Measurements from ENCODE around the gene EYS. TPM values are rescaled to one million over a fixed set of nuclear protein-coding genes. Genes with fewer than 3 reads are reported as not detected.

EYS gene
- polyA plus RNA-seq, 1 of the 3 experiments (the other 2 are of a cell fraction), result 0.05 TPM

DNA sequence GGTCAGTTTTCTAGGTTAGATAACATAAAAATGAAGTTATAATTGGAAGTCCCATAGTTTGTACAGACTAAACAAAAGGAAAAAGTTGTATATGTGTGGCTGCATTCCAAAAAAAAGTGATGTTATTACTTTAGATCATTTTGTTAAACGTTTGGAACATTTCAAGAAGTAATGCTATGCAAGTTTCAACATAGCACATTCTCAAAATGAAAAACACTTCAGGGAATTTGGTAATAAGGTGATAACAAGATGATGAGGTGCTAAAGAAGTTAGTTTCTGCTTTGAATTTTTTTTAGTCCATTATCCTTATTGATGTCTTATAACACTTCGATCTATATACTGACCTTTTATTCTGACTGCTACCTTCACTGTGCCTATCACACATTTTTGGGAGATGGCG, 1820.7 kb downstream of the EYS start:
- DNase-seq, result no peak
- Histone ChIP-seq H3K36me3 (replicated peaks in 1 of 2; ENCODE audit: control insufficient read depth in 1 of 2, insufficient read depth in 2 of 2, low read length in 1 of 2) (no peaks in the 10 kb centered on the region), H3F3A (replicated peaks; ENCODE audit: insufficient read depth) (no peaks in the 10 kb centered on the region), H3K4me1 (ENCODE audit: control insufficient read depth in 1 of 2, insufficient read depth in 2 of 2, low read depth in 1 of 2, low read length in 1 of 2) (no peaks in the 10 kb centered on the region), H3K9me2 (no peaks in the 10 kb centered on the region), H4K20me1 (ENCODE audit: insufficient read depth) (no peaks in the 10 kb centered on the region), H3K9me3 (no peaks in the 10 kb centered on the region), H3K4me2 (no peak overlapping the region), H3K79me2 (ENCODE audit: insufficient read depth) (no peaks in the 10 kb centered on the region), H3K4me3 (ENCODE audit: low read depth in 2 of 2, low read length in 1 of 2) (no peak overlapping the region), H3K9ac (no peak overlapping the region), H3K27ac (ENCODE audit: low read depth in 2 of 2, low read length in 1 of 2) (no peak overlapping the region), H2AFZ (ENCODE audit: low read depth) (no peak overlapping the region), H3K27me3 (ENCODE audit: insufficient read depth) (no peaks in the 10 kb centered on the region)
- no peak for TF ChIP-seq FOSL2 (IDR thresholded peaks at IDR 0.05; ENCODE audit: borderline replicate concordance, low read depth)
- TF ChIP-seq ZBTB33 (IDR thresholded peaks at IDR 0.05; ENCODE audit: borderline replicate concordance, low read depth), result no peak
- no peak for TF ChIP-seq RAD21 (IDR thresholded peaks at IDR 0.05; ENCODE audit: low read length)
- no peak for TF ChIP-seq RXRA (IDR thresholded peaks at IDR 0.05; ENCODE audit: borderline replicate concordance, low read depth)
- no peak for TF ChIP-seq MEF2A (IDR thresholded peaks at IDR 0.05; ENCODE audit: borderline replicate concordance, low read depth)
- TF ChIP-seq YY1 (IDR thresholded peaks at IDR 0.05; ENCODE audit: low read depth), result no peak
- TF ChIP-seq RCOR1 (IDR thresholded peaks at IDR 0.05; ENCODE audit: low read length), result no peak
- TF ChIP-seq TCF12 (IDR thresholded peaks at IDR 0.05), result no peak
- no peak for TF ChIP-seq TEAD4 (IDR thresholded peaks at IDR 0.05; ENCODE audit: borderline replicate concordance, insufficient read depth)
- TF ChIP-seq SIN3A (IDR thresholded peaks at IDR 0.05; ENCODE audit: borderline replicate concordance, low read depth, low read length), result no peak
- TF ChIP-seq TAF1 (IDR thresholded peaks at IDR 0.05; ENCODE audit: borderline replicate concordance, low read depth, low read length), result no peak
- TF ChIP-seq FOXJ3 (CRISPR knock-in tag; IDR thresholded peaks at IDR 0.05), result no peak
- no peak for TF ChIP-seq GATA2 (CRISPR knock-in tag; IDR thresholded peaks at IDR 0.05)
- no peak for TF ChIP-seq EP300 (IDR thresholded peaks at IDR 0.05; ENCODE audit: borderline replicate concordance in 1 of 2, low read depth in 1 of 2, low read length in 1 of 2)
- no peak for TF ChIP-seq NRF1 (IDR thresholded peaks at IDR 0.05; ENCODE audit: low read depth, low read length)
- no peak for TF ChIP-seq MXI1 (IDR thresholded peaks at IDR 0.05; ENCODE audit: low read depth, low read length)
- ChIA-PET CTCF (no interaction called here), POLR2A (no interaction called here)
- WGBS (ENCODE audit: low lambda C conversion rate), result 50% methylated on average over 3 of the region's 3 CpGs

DNA sequence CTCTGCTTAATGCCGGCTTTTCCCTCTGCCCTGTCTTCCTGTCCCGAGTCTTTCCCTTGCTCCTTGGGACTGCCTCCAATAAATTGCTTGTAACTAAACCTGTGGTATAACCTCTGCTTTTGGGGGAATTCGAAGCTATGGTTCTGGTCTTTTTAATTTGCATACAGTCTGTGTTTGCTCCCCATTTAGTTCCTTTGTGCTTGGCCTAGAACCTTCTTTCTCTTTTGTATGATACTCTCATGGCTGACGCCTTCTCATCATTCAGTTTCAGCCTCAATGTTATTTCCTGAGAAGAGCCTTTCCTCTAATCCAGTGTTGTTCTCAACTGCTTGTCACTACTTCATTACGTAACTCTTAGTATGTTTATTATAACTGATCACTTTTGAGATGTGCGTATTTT, 1823.4 kb downstream of the EYS start:
- WGBS (ENCODE audit: low lambda C conversion rate), result 57% methylated on average over 6 of the region's 6 CpGs
- H3K36me3 ChIP-seq (replicated peaks in 1 of 2; ENCODE audit: control insufficient read depth in 1 of 2, insufficient read depth in 2 of 2, low read length in 1 of 2), result no peaks in the 10 kb centered on the region
- no peak overlapping the region for H3K27ac ChIP-seq (ENCODE audit: low read depth in 2 of 2, low read length in 1 of 2)
- H3F3A ChIP-seq (replicated peaks; ENCODE audit: insufficient read depth), result no peaks in the 10 kb centered on the region
- DNase-seq, result no peak
- ChIA-PET CTCF (no interaction called here), POLR2A (no interaction called here)
- H3K27me3 ChIP-seq (ENCODE audit: insufficient read depth), result no peaks in the 10 kb centered on the region
- no peak overlapping the region for H3K4me3 ChIP-seq (ENCODE audit: low read depth in 2 of 2, low read length in 1 of 2)
- no peaks in the 10 kb centered on the region for H3K9me3 ChIP-seq
- no peaks in the 10 kb centered on the region for H3K79me2 ChIP-seq (ENCODE audit: insufficient read depth)
- H4K20me1 ChIP-seq (ENCODE audit: insufficient read depth), result no peaks in the 10 kb centered on the region
- no peaks in the 10 kb centered on the region for H3K9me2 ChIP-seq
- no peaks in the 10 kb centered on the region for H3K4me1 ChIP-seq (ENCODE audit: control insufficient read depth in 1 of 2, insufficient read depth in 2 of 2, low read depth in 1 of 2, low read length in 1 of 2)
- H3K9ac ChIP-seq, result no peak overlapping the region
- H2AFZ ChIP-seq (ENCODE audit: low read depth), result no peak overlapping the region
- no peak overlapping the region for H3K4me2 ChIP-seq
- TF ChIP-seq ELF1 (IDR thresholded peaks at IDR 0.05), result no peak
- TF ChIP-seq REST (IDR thresholded peaks at IDR 0.05; ENCODE audit: low read depth, low read length), result no peak
- no peak for TF ChIP-seq GABPA (IDR thresholded peaks at IDR 0.05; ENCODE audit: low read depth)
- no peak for TF ChIP-seq FOSL2 (IDR thresholded peaks at IDR 0.05; ENCODE audit: borderline replicate concordance, low read depth)
- TF ChIP-seq RFX5 (IDR thresholded peaks at IDR 0.05; ENCODE audit: low read length), result no peak
- no peak for TF ChIP-seq ZBTB33 (IDR thresholded peaks at IDR 0.05; ENCODE audit: borderline replicate concordance, low read depth)
- TF ChIP-seq EZH2phosphoT487 (IDR thresholded peaks at IDR 0.05; ENCODE audit: borderline replicate concordance, low read depth), result no peak
- no peak for TF ChIP-seq CHD2 (IDR thresholded peaks at IDR 0.05; ENCODE audit: low read length, partially characterized antibody)

Measured in SK-N-SH (cell line).